RKO (cell line): ENCODE measurements around the gene FAM20B.
"Not testable (repeated sequence)": the region's sequence is repeated elsewhere in the genome, so short reads cannot be mapped to it uniquely, and the experiment has no call there.

ENCODE experiments used
- DNase-seq: peaks from one replicate; pipeline ENCODE4 v3.0.0-alpha.2; 2016; ENCODE audit warnings: low spot score

FAM20B gene

GRCh38 chr1:179025125-179025974 is at the start of gene FAM20B:
TSS of gene FAM20B (plus strand) at chr1:179025894. CDS start at chr1:179043848, 17,954 bp downstream.
- DNase-seq: peak; percentile 94

GRCh38 chr1:178976541-178976940 is 49.2 kb upstream of the FAM20B start:
- DNase-seq: no peak

GRCh38 chr1:178986204-178986603 is 39.5 kb upstream of the FAM20B start:
- DNase-seq: no peak

- not testable (repeated sequence) for DNase-seq
Observed at GRCh38 chr1:178988198-178988597, 37.5 kb upstream of the FAM20B start.

- no peak for DNase-seq
Observed at GRCh38 chr1:178993559-178993958, 32.1 kb upstream of the FAM20B start.

- no peak for DNase-seq
Observed at GRCh38 chr1:178997428-178997827, 28.3 kb upstream of the FAM20B start.

GRCh38 chr1:178998295-178998694 is 27.4 kb upstream of the FAM20B start:
- no peak for DNase-seq

- DNase-seq: no peak
Observed at GRCh38 chr1:178999061-178999460, 26.6 kb upstream of the FAM20B start.

- no peak for DNase-seq
Observed at GRCh38 chr1:179001451-179001850, 24.2 kb upstream of the FAM20B start.

- not testable (repeated sequence) for DNase-seq
Observed at GRCh38 chr1:179002064-179002463, 23.6 kb upstream of the FAM20B start.

- peak; percentile 64 for DNase-seq
Observed at GRCh38 chr1:179002552-179003345, 22.9 kb upstream of the FAM20B start.

- DNase-seq: no peak
Observed at GRCh38 chr1:179003512-179004066, 22.1 kb upstream of the FAM20B start.

- peak; percentile 27 for DNase-seq
Observed at GRCh38 chr1:179007233-179007632, 18.5 kb upstream of the FAM20B start.

GRCh38 chr1:179010671-179011070 is 15.0 kb upstream of the FAM20B start:
- no peak for DNase-seq

- DNase-seq: no peak
Observed at GRCh38 chr1:179012038-179012437, 13.7 kb upstream of the FAM20B start.

GRCh38 chr1:179014123-179014522 is 11.6 kb upstream of the FAM20B start:
- DNase-seq: no peak

GRCh38 chr1:179015396-179015795 is 10.3 kb upstream of the FAM20B start:
- no peak for DNase-seq

- peak; percentile 17 for DNase-seq
Observed at GRCh38 chr1:179016706-179017382, 8.8 kb upstream of the FAM20B start.

- DNase-seq: peak; percentile 40
Observed at GRCh38 chr1:179017383-179018326, 8.0 kb upstream of the FAM20B start.

GRCh38 chr1:179021873-179022272 is 3.8 kb upstream of the FAM20B start:
- DNase-seq: no peak
